Measurements from ENCODE around the gene CD151.

GRCh38 chr11:865462-866430, 33.0 kb downstream of the CD151 start:
- TF ChIP-seq, protein P1, sequence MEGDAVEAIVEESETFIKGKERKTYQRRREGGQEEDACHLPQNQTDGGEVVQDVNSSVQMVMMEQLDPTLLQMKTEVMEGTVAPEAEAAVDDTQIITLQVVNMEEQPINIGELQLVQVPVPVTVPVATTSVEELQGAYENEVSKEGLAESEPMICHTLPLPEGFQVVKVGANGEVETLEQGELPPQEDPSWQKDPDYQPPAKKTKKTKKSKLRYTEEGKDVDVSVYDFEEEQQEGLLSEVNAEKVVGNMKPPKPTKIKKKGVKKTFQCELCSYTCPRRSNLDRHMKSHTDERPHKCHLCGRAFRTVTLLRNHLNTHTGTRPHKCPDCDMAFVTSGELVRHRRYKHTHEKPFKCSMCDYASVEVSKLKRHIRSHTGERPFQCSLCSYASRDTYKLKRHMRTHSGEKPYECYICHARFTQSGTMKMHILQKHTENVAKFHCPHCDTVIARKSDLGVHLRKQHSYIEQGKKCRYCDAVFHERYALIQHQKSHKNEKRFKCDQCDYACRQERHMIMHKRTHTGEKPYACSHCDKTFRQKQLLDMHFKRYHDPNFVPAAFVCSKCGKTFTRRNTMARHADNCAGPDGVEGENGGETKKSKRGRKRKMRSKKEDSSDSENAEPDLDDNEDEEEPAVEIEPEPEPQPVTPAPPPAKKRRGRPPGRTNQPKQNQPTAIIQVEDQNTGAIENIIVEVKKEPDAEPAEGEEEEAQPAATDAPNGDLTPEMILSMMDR (IDR thresholded peaks at IDR 0.05; ENCODE audit: poor library complexity) = no peak
- no peak for TF ChIP-seq EZH2phosphoT487 (IDR thresholded peaks at IDR 0.05; ENCODE audit: low read depth, severe bottlenecking, unreplicated experiment)
- no peak for TF ChIP-seq EZH2 (IDR thresholded peaks at IDR 0.05; ENCODE audit: borderline replicate concordance)
